ENCODE data around the gene TACC3.
"Not testable (repeated sequence)": the region's sequence is repeated elsewhere in the genome, so short reads cannot be mapped to it uniquely, and the experiment has no call there.

Gene TACC3

DNA sequence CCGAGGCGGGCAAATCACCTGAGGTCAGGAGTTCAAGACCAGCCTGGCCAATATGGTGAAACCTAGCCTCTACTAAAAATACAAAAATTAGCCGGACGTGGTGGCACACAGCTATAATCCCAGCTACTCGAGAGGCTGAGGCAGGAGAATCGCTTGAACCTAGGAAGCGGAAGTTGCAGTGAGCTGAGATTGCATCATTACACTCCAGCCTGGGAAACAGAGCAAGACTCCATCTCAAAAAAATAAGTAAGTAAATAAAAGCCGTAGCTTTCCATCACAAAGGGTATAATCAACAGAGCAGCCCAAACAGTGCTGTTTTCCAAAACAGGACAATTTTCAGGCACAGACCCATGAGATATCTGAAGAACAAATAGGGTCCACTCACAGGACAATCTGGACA, 19.6 kb upstream of the TACC3 start:
- DNase-seq (ENCODE audit: low read depth in 3 of 3, low spot score in 1 of 3), result not testable (repeated sequence)

DNA sequence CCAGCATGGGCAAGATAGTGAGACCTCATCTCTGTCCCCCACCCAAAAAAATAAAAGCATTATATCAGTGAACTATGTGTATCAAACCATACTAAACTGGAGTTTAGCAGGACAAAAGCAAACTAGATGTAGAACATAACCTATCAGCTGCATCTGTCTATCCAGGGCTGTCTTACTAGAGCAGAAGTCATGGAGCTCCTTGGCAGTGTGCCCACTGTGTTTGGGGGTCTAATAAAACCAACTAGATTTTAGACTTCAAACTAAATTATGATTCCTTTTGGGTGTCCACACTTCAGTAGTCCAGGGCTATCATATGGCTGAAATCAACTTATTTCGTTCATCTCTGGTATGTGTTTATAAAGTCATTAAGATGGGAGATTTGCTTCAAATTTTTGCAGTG, 17.5 kb upstream of the TACC3 start:
- no peak for DNase-seq (ENCODE audit: low read depth in 3 of 3, low spot score in 1 of 3)

DNA sequence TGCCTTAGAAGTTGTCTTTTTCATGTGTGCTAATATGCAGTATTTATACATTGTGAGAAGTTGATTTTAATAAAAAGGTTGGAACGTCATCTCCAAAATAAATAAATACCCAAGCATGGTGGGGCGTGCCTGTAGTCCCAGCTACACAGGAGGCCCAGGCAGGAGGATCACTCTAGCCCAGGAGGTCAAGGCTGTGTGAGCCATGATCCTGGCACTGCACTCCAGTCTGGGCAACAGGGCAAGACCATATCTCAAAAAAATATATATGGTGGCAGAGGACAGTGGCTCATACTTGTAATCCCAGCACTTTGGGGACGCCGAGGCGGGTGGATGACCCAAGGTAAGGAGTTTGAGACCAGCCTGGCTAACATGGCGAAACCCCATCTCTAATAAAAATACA, 15.6 kb upstream of the TACC3 start:
- no peak for DNase-seq (ENCODE audit: low read depth in 3 of 3, low spot score in 1 of 3)

DNA sequence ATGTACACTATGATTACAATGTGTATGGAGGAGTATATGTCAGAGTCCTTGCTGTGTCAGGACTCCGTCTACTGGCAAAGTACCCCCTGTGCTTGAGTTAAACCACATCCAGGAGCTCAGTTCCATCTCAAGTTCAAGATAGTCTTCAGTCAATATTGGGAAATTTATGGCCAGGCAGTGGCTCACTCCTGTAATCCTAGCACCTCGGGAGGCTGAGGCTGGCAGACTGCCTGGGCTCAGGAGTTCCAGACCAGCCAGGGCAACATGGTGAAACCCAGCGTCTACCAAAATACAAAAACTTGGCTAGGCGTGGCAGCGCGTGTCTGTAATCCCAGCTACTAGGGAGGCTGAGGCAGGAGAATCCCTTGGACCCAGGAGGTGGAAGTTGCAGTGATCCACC, 15.0 kb upstream of the TACC3 start:
- no peak for DNase-seq (ENCODE audit: low read depth in 3 of 3, low spot score in 1 of 3)

DNA sequence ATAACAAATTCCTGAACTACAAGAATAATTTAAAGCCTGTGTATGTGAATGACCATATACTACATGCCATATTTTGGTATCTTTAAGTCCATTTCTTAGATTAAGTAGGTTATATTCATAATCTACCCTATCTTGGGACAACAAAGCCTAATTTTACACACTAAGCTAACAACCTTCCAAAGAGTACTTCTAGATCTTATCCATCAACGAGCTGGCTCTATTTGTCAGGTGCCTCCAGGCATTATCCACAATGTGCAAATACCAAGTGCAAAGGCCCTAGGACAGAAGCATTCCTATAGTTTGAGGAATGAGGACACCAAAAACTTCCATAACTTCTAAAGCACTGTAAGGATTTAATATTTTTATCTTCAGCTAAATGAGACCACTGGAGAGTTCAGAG, 12.7 kb upstream of the TACC3 start:
- no peak for DNase-seq (ENCODE audit: low read depth in 3 of 3, low spot score in 1 of 3)

DNA sequence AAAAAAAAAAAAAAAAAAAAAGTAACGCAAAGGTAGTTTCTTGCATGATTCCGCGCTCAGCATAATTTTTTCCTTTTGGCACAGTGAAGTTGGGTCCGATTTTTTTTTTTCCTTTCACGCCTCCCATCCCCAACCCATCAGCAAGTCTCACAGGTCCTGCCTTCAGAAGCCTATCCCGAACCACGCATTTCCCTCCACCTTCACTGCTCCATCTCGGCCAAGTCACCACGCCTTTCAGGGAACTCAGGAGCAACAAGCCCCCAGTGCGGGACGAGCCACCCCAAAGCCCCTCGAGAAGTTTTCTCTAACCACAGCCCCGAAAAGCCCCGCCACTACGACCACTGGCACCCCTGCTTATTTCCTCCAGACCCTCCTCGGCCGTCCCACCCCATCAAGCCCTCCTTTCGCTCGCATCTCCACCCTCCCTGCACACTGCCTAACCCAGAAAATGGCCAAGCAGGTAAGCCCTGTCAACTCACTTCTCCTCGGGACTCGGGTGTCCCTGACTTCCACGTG, 10.2 kb upstream of the TACC3 start:
- DNase-seq (ENCODE audit: low read depth in 3 of 3, low spot score in 1 of 3), result no peak

DNA sequence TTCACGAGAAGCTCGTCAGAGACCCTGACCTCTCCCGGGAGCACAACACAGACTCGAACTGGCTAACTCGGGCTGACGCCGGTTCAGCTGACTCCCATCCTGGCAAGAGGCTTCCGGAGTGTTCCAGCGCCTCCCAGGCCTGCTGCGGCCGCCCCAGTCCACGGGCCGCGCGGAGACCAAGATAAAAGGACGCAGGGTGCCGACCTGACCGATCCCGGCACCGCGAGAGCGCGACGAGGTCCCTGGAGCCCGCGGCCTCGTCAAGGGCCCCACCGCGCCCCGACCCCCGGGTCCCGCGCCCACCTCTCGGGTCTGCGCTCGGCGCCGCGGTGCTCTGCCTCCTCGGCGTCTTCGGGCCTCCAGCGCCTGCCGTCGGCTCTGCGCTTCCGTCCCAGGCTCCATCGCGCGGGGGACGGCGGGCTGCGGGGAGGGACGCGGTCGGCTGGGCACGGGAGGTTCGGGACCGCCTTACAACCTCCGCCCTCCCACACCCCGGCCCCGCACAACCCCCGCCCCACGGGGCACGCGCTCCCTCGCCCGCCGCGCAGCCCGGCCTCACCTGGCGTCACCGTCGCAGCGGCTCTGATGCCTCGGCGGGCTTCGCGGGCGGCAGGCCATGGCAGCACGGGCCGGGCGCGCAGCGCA, 9.6 kb upstream of the TACC3 start:
- DNase-seq (ENCODE audit: low read depth in 3 of 3, low spot score in 1 of 3), result no peak

DNA sequence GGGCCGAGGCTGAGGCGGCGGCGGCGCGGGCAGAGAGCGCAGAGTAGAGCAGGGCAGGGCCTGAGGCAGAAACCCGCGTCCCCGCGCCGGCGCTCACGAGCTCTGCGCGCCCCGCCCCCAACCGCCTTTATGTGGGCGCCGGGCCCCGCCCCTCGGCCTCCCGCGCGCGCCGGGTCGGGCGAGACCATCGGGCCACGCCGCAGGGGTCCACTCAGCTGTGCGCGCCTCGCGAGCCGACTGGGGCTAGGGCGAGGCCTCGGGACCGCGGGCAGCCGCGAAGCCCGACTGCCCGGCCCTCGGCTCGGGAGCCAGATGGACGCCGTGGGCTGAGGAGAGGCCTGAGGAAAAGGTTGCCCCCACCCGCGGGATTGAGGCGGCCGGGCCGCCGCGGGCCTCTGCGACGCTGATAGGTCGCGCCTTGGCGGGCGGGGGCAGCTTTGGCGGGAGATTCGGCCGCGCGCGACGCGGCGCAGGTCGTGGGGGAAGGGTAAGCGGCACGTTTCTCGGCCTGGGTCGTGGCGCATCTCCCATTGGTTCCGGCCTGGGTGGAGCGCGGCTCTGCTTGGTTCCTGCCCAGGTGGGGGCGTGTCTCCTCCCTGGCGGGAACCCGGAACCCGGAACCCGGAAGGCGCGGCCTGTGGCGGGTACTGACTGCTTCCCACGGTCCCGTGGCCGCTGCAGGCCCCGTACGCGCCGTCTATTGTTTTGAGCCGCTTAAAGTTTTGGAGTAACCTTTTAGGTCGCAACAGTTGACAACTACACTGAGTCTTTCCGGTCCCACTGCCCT, 8.9 kb upstream of the TACC3 start, which contains the start of gene SLBP:
TSS of gene SLBP (minus strand) at position 104 of the 787 bp plus-strand sequence. CDS start 131 bp downstream, outside the sequence.
- peak; percentile 94 to 98 (median 97) for DNase-seq (ENCODE audit: low read depth in 3 of 3, low spot score in 1 of 3)

DNA sequence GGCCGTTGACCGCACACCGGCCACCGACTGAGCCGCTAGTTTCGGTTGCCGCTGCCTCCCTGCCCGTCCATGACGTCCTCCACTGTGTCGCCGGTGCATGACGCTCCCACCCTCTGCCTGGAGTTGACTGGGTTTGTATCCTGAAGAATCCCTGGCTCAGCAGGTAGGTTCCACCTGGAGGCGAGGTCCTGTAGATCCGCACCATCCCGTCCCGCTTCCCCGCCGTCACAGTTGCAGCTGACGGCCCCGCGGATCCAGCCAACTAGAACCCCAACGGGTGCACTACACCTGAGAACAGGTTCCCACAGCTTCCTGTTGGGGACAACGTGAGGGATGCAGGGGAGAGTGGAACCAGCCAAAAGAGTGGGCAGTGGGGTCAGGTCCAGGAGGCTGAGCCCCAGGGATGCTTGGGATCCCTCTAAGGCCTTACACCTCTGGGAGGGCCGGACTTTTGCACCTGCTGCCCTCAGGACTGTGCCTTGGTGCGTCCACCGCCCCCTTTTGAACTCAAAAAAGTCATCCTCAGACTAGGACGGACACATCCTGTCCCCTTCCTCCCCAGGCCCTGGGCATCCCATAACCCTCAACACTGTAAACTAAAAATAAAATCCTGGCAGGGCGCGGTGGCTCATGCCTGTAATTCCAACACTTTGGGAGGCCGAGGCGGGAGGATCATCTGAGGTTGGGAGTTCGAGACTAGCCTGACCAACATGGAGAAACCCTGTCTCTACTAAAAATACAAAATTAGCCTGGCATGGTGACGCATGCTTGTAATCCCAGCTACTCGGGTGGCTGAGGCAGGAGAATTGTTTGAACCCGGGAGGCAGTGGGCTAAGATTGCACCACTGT, 8.1 kb upstream of the TACC3 start:
- no peak for DNase-seq (ENCODE audit: low read depth in 3 of 3, low spot score in 1 of 3)

DNA sequence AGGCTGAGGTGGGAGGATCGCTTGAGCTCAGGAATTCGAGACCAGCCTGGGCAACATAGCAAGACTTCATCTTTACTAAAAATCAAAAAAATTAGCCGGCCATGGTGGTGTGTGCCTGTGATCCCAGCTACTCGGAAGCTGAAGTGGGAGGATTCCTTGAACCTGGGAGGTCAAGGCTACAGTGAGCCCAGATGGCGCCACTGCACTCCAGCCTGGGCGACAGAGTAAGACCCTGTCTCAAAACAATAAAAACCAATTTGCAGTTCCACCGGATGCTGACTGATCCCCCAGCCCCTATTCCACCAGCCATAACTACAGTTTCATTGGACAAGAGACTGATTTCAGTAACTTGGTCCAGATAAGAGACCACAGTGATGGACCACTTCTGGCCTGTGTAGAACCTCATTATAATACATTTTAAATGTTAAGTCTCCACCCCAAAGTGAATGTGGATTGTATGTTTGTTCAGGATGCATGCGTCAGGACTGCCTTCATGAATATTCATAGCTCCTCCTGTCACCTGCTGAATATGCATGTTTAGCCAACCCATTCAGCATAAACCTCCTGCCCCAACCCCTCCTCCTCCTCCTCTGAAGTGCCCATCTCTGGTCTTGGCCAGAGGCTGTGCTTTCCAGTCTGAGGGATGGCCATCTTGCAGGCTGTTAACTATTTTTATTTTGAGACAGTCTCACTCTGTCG, 6.9 kb upstream of the TACC3 start:
- no peak for DNase-seq (ENCODE audit: low read depth in 3 of 3, low spot score in 1 of 3)

DNA sequence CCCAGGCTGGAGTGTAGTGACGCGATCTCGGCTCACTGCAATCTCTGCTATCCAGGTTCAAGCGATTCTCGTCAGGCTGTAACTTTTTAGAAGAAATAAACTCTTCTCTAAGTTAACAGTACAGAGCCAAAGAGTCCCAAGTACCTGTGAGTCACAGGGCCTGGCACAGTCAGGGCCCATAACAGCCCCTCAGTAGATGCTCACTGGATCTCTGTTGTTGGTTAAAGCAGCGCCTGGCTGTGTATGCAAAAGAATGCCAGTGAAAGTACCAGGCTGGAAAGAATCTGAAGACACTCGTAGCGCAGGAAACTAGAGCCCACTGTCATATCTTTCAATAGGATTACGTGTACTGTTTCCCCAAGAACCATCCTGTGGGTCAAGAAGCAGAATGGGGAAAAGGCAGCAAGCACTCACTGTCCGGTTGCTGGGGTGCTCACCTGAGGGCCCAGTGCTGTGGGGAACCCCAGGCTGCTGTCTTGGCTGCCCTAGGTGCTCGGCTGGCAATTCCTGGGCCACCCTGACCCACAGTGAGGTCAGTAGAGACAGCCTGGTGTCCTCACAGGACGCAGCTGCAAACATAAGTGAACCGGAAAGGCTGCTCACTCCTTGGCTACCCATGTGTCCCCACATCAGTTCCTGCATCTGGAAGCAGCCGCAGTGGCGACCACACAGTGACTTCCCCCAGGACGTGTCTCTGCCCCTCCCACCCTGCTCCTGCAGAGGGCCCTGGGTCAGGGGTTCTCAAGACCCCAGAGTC, 6.1 kb upstream of the TACC3 start:
- DNase-seq (ENCODE audit: low read depth in 3 of 3, low spot score in 1 of 3), result no peak

DNA sequence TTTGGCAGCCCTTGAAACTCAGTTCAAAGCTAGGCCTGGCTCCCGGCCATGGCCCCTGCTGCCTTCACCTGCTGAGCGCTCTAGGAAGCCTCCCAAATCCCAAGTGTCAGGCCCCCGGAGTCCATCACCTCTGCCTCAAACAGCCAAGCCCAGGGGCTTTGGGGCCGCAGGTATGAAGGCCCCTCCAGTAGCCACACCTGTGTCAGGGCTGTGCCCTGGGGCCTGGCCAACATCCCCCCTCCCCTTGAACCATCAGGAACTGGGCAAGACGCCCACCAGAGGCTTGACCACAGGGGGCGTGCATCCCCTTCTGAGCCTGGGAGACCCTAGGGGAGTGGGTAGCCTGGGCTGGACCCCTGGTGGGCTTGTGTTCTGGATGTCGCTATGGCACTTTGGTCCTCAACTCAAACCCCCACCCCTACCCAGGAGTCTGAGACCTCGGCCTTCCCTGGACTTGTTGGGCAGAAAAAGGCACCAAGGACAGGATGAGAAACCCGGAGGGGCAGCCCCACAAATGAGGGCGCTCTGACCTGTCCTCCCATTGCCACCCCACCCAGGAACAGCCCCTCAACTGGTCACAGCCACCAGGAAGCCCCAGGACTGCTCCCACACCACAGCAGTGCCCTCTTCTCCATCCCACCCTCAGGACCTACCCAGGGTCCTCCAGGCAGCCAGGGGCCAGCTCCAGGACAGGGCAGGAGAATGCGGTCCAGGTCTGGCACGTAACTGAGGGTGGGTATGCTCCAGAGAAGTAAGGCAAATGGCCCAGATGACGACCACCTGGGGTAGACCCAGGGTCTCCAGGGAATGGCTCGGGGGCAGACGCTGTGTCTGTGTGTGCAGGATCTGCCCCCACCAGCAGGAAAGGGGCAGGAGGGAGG, 5.0 kb upstream of the TACC3 start:
- DNase-seq (ENCODE audit: low read depth in 3 of 3, low spot score in 1 of 3), result no peak

DNA sequence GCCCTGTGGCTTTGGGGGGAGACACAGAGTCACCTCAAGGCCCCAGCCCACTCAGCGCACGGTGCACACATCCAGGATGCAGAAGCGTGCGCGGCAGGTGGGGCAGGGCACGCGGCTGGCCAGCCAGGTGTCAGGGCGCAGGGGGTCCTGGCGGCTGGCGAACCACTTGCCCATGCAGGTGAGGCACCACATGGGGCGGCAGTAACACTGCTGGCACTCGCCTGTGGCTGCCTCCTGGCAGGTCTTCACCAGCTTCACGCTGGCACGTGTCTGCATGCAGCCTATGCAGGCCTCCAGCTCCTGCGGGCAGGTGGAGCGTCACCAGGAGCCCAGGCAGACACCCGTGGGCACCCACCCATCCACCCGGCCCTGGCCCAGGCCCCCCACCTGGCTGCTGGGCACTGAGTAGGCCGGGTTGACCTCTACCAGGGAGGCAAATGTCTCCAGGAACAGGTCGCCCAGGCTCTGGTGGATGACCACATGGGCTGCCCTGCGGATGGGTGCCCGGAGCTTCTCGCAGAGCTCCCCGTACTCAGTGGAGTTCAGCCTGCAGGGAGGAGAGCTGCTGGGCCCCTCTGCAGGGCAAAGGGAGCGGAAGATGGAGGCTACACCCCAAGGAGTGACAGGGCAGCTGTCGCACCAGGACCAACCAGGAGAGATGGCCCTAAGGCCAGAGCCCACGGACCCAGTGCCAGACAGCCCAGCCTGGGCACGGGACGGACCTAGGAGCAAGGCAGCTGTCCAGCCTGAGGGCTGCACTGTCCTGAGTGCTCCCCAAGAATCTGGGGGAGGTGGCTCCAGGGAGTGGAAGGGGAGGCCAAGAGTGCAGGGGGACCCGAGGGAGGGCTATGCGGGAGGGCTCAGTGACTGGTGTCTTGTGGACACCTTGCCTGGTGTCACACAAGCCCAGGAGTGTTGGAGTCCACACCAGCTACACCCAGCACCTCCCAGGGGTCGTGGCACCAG, 3.9 kb upstream of the TACC3 start:
- DNase-seq (ENCODE audit: low read depth in 3 of 3, low spot score in 1 of 3), result no peak

DNA sequence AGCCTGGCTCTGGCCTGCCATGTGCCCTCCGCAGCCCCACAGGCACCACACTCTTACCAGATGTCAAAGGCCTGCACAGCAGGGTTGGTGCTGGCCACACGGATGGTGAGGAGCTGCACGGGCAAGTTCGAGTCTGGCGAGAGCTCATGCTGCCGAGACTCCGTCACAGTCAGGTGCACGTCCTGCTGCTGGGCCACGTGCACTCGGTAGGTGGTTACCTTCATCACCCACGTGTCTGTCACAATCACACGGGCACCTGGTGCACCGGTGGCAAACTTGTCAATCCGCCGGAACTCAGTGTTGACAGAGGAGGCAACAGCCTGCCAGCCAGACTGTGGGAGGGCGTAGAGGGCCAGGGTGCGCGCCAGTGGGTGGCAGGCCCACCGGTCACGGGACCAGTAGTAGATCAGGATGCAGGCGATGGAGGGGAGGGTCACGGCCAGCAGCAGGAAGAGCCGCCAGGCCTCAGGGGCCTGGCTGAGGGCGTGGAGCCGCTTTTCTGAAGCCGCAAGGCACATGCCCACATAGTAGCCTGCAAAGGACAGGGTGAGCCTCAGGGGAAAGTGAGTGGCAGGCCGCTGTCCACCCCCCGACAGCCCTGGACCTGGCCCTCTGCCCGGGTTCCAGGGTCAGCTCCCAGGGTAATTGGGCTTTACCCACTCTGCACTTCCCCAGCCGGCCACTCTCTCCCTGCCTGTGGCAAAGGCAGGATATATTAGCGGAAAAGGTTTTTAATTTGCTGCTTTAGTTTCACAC, 3.0 kb upstream of the TACC3 start:
- no peak for DNase-seq (ENCODE audit: low read depth in 3 of 3, low spot score in 1 of 3)

DNA sequence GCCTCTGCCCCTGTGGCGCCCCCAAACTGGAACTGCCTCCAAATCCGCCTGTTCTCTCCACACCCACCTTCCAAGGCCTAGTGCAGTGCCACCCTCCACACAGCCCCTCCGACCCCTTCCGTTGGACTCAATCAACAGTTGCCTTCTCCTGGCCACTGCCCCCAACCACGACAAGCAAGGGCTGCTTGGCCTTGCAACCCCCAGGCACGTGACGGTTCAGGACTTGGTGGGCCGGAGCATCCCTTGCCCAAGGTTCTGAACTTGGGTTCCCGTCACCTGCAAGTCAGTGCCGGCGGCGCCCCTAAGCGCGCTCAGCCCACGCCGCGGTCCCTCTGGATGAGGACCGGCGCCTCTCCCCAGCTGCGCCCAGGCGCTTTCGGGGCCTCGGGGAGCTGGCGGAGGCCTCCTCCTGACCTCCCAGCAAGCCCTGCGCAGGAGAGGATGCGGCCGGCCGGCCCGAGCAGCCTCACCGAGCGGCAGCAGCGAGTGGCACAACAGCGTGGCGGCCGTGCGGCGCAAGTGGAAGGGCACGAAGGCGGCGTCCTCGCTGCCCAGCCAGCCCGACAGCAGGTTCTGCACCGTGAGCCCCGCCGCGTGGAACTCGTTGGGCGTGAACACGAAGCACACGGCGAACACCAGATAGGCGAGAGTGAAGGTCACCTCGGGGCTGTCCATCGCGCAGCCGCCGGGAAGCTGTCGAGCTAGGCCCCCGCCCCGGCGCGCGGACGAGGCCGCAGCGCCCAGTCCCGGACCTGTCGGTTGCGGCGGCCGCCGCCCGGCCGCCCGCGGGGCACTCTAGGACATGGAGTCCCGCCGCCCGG, 948 bp upstream of the TACC3 start:
- peak in 1 of 3 donors; percentile 32 for DNase-seq (ENCODE audit: low read depth in 3 of 3, low spot score in 1 of 3)
